SH-SY5Y (cell line): Measurements from ENCODE around the gene RASSF7.

Source experiments
- GATA2 ChIP-seq: IDR thresholded peaks from 2 replicates; pipeline ENCODE4 v1.6.1; 2011; ENCODE audit warnings: mild to moderate bottlenecking, low read depth, low read length
- GATA3 ChIP-seq: IDR thresholded peaks from 2 replicates; pipeline ENCODE4 v1.6.1; 2011; ENCODE audit warnings: low read depth, mild to moderate bottlenecking, low read length, moderate library complexity

DNA sequence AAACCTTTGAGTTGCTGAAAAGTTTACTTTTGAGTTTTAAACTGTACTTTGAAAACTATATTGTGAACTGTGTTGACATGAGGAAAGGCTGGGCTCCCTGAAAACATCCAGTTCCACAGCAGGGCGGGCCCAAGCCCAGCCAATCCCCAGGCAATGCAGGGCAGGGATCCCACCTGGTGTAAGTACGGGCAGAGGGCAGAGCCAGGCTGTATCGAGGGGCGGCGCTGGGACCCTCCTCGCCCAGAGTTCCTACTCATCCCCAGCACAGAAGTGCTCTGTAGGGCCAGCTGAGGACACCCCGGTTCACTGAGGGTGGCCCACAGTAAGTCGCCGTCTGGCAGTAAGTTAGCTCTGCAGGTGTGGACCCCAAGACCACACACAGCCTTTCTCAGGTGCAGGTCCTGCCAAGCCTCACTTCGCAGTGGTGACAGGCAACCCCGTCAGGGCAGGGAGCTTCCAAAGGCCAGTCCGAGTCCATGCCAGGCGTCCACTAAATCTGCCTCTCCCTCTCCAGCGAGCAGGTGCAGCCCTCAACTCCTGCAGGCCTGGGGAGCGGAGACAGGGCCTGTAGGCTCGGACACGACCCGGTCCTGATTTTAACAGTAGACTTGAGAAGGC, 6.3 kb downstream of the RASSF7 start:
- TF ChIP-seq GATA2 (no peak), GATA3 (no peak)
